ENCODE results near the gene AGBL4.

The AGBL4 gene

DNA sequence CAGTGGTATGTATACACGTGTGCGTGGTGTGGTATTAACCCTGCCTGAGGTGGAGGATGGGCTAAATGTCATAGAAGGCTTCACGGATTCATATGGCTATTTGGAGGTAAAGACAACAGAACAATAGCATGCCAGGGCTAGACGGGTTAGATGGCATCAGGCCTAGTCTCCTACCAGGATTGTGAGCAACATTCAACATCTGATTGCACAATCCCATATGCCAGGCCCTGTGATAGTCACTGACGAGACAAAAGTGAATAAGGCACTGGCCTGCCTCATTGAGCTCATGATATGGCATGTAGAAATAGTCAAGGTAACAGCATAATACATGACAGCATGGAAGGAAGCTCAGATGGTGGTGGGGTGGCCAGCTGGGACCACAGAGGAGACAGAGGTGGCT lies 1079.9 kb downstream of the AGBL4 start:
- TF ChIP-seq, protein P1, sequence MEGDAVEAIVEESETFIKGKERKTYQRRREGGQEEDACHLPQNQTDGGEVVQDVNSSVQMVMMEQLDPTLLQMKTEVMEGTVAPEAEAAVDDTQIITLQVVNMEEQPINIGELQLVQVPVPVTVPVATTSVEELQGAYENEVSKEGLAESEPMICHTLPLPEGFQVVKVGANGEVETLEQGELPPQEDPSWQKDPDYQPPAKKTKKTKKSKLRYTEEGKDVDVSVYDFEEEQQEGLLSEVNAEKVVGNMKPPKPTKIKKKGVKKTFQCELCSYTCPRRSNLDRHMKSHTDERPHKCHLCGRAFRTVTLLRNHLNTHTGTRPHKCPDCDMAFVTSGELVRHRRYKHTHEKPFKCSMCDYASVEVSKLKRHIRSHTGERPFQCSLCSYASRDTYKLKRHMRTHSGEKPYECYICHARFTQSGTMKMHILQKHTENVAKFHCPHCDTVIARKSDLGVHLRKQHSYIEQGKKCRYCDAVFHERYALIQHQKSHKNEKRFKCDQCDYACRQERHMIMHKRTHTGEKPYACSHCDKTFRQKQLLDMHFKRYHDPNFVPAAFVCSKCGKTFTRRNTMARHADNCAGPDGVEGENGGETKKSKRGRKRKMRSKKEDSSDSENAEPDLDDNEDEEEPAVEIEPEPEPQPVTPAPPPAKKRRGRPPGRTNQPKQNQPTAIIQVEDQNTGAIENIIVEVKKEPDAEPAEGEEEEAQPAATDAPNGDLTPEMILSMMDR (IDR thresholded peaks at IDR 0.05; ENCODE audit: extremely low read depth, missing control alignments), result no peak
- no peak for DNase-seq (ENCODE audit: low spot score)

- TF ChIP-seq, protein P1 (IDR thresholded peaks at IDR 0.05; ENCODE audit: extremely low read depth, missing control alignments), result no peak
- DNase-seq (ENCODE audit: low spot score), result no peak
Measured at GRCh38 chr1:48943393-48943792, 1080.4 kb downstream of the AGBL4 start.

DNA sequence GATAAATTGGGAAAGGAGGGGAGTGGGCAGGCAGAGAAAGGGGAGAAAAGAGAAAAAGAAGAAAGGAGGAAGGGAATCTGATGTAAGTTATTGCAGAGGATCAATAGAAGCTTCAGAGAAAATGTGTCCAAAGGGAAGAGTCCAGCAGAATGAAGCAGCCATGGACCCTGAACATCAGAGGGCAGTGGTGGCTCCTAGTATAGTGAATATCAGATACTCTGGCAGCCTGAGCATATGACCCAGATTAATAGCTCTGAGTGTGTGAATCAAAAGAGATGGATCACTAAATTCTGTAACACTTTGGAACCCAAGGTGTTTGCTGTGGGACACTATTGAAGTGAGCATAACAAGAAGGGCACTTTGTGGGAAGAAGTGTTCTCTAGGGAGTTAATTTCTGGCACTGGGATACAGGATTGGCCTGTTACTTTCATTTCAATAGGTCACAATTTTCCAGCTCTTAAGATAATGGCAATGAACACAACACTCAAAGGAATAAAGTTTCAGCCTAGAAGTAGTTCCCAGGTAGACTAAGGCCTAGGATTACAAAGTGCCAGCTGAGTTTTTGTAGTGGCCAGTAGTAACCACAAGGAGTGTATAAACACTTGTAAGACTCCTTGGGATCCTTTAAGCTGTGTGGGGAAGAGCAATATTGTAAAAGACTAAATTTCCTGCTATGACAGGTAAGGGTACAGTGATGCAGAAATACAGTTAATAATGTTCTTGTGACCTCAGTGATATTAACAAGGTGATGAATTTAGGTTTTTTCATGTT lies 1082.6 kb downstream of the AGBL4 start:
- TF ChIP-seq, protein P1 (IDR thresholded peaks at IDR 0.05; ENCODE audit: extremely low read depth, missing control alignments), result no peak
- DNase-seq (ENCODE audit: low spot score), result no peak

DNA sequence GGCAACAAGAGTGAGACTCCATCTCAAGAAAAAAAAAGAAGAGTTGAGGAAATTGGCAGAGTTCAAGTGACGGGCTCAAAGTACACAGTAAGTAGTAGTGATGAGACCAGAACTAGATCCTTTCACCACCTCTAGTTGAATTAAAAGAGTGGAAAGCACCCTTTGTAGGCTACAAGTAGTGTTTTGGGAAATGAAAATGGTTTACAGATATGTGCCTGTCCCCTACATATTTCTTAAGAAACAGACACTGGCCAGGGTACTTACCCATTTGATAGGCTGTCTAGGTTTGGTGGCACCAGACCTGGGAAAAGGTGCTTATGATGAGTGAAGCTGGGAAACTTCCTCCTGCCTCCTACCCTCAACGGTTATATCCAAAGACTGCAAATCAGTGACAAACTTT lies 1083.4 kb downstream of the AGBL4 start:
- no peak for DNase-seq (ENCODE audit: low spot score)
- TF ChIP-seq, protein P1 (IDR thresholded peaks at IDR 0.05; ENCODE audit: extremely low read depth, missing control alignments), result no peak

DNA sequence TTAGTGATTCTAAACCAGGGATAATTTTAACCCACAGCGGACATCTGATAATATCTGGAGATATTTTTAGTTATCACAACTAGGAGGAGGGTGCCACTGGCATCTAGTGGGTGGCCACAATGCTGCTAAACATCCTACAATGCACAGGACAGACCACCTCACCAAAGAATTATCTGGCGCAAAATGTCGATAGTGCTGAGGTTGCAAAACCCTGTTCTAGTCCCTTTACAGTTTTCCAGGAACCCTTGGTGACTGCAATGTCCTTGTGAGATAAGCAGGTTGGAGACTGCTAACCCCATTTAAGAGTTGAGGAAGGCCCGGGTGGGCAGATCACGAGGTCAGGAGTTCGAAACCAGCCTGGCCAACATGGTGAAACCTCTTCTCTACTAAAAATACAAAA lies 1083.9 kb downstream of the AGBL4 start:
- TF ChIP-seq, protein P1 (IDR thresholded peaks at IDR 0.05; ENCODE audit: extremely low read depth, missing control alignments), result no peak

GRCh38 chr1:48939042-48939441 lies 1084.7 kb downstream of the AGBL4 start:
- TF ChIP-seq, protein P1 (IDR thresholded peaks at IDR 0.05; ENCODE audit: extremely low read depth, missing control alignments), result no peak

More for the DNA sequence above, 1083.9 kb downstream of the AGBL4 start:
- no peak for DNase-seq (ENCODE audit: low spot score)

GRCh38 chr1:48937732-48938131 lies 1086.0 kb downstream of the AGBL4 start:
- no peak for DNase-seq (ENCODE audit: low spot score)
- TF ChIP-seq, protein P1 (IDR thresholded peaks at IDR 0.05; ENCODE audit: extremely low read depth, missing control alignments), result no peak

More at GRCh38 chr1:48939042-48939441, 1084.7 kb downstream of the AGBL4 start:
- no peak for DNase-seq (ENCODE audit: low spot score)

All from GM20000 (cell line).